ENCODE measurements around the gene ZNF521.

ZNF521 gene

DNA sequence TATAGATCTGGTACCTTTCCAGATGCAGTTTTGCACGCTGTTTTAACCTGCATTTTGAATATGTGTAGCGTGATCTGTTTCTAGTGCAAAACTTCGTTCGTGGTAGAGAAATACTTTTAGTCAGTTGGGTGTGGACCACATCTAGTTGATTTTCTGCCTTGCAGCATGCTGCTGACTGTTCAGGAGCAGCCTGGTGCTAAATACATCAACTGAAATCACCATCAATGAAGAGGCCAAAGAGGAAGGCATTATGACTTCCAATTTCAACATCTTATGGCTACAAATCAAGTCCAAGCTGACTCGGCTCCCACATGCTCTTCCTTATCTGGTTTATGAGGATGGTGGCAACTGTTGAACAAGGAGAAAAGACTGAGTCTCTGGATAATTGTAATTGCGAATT, 298.5 kb downstream of the ZNF521 start:
- TF ChIP-seq, protein P1, sequence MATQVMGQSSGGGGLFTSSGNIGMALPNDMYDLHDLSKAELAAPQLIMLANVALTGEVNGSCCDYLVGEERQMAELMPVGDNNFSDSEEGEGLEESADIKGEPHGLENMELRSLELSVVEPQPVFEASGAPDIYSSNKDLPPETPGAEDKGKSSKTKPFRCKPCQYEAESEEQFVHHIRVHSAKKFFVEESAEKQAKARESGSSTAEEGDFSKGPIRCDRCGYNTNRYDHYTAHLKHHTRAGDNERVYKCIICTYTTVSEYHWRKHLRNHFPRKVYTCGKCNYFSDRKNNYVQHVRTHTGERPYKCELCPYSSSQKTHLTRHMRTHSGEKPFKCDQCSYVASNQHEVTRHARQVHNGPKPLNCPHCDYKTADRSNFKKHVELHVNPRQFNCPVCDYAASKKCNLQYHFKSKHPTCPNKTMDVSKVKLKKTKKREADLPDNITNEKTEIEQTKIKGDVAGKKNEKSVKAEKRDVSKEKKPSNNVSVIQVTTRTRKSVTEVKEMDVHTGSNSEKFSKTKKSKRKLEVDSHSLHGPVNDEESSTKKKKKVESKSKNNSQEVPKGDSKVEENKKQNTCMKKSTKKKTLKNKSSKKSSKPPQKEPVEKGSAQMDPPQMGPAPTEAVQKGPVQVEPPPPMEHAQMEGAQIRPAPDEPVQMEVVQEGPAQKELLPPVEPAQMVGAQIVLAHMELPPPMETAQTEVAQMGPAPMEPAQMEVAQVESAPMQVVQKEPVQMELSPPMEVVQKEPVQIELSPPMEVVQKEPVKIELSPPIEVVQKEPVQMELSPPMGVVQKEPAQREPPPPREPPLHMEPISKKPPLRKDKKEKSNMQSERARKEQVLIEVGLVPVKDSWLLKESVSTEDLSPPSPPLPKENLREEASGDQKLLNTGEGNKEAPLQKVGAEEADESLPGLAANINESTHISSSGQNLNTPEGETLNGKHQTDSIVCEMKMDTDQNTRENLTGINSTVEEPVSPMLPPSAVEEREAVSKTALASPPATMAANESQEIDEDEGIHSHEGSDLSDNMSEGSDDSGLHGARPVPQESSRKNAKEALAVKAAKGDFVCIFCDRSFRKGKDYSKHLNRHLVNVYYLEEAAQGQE (IDR thresholded peaks at IDR 0.05; ENCODE audit: insufficient read depth in 1 of 2, low read depth in 2 of 2, low read length in 2 of 2), result no peak
- TF ChIP-seq POLR2AphosphoS5 (IDR thresholded peaks at IDR 0.05; ENCODE audit: low read depth, low read length) (no peak), TAF1 (IDR thresholded peaks at IDR 0.05; ENCODE audit: borderline replicate concordance, insufficient read depth, low read length) (no peak), SIN3A (IDR thresholded peaks at IDR 0.05; ENCODE audit: borderline replicate concordance, insufficient read depth, low read length) (no peak), FOXP2 (optimal IDR thresholded peaks at IDR 0.05; ENCODE audit: borderline replicate concordance, extremely low read depth, extremely low read length, insufficient read depth) (no peak)

DNA sequence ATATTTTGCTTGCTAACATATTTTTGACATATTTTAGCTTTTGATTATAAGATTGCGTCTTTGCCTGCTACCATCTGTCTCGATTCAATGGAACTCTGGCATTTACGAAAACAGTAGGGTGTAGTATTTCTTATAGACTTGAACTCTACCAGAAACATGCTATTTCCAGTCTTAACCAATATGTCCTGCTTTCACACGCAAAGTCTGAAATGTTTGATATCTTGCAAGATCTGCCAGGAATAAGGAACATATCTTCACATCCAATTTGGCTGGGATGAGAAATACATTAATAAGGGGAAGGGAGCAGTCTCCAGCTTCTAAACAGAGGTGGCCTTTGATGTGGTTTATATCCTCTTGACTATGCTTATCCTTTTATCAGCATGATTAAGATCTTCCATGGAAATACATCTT, 299.4 kb downstream of the ZNF521 start:
- TF ChIP-seq POLR2AphosphoS5 (IDR thresholded peaks at IDR 0.05; ENCODE audit: low read depth, low read length), result no peak
- TF ChIP-seq FOXP2 (optimal IDR thresholded peaks at IDR 0.05; ENCODE audit: borderline replicate concordance, extremely low read depth, extremely low read length, insufficient read depth), result no peak
- no peak for TF ChIP-seq TAF1 (IDR thresholded peaks at IDR 0.05; ENCODE audit: borderline replicate concordance, insufficient read depth, low read length)

DNA sequence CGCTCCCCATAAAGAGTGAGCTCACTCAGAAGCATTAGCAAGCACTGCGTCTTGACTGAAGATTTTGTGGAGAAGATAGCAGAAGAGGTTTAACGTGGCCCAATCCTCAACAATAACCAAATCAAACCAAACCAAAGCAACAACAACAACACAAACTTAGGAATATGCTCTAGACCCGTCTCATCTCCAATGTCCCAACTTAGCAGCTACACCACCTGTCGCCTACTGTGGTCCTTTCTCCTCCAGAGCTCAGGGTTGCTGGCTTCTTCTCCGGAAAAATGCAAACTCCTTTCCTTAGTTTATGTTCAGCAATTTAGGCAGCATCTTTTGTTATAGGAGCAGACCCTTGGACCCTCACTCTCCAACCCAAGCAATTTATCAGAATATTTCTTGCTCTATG, 301.4 kb downstream of the ZNF521 start:
- no peak for TF ChIP-seq POLR2AphosphoS5 (IDR thresholded peaks at IDR 0.05; ENCODE audit: low read depth, low read length)
- no peak for TF ChIP-seq SIN3A (IDR thresholded peaks at IDR 0.05; ENCODE audit: borderline replicate concordance, insufficient read depth, low read length)
- TF ChIP-seq, protein P1 (IDR thresholded peaks at IDR 0.05; ENCODE audit: insufficient read depth in 1 of 2, low read depth in 2 of 2, low read length in 2 of 2), result no peak
- no peak for TF ChIP-seq TAF1 (IDR thresholded peaks at IDR 0.05; ENCODE audit: borderline replicate concordance, insufficient read depth, low read length)
- TF ChIP-seq FOXP2 (optimal IDR thresholded peaks at IDR 0.05; ENCODE audit: borderline replicate concordance, extremely low read depth, extremely low read length, insufficient read depth), result no peak

DNA sequence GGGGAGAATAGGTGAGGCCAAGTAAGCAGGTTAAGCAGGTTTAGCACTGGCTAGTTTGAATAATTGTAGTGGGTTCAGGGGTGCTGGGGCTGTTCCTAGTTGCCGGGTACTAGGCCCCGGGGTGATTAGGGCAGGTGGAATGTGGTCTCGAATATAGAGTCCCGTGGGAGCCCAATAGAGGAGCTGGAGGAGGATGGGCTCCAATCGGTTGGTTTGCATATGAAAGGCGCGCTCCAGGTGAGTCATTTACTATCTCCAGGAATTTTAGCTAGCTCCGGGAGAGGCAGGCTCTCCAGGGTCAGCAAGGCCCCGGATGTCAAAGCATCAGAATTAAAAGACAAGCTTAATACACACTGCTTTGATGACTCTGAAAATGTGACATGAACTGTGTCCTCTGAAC, 304.0 kb downstream of the ZNF521 start:
- TF ChIP-seq, protein P1 (IDR thresholded peaks at IDR 0.05; ENCODE audit: insufficient read depth in 1 of 2, low read depth in 2 of 2, low read length in 2 of 2), result no peak
- TF ChIP-seq TAF1 (IDR thresholded peaks at IDR 0.05; ENCODE audit: borderline replicate concordance, insufficient read depth, low read length) (no peak), POLR2AphosphoS5 (IDR thresholded peaks at IDR 0.05; ENCODE audit: low read depth, low read length) (no peak), FOXP2 (optimal IDR thresholded peaks at IDR 0.05; ENCODE audit: borderline replicate concordance, extremely low read depth, extremely low read length, insufficient read depth) (no peak), SIN3A (IDR thresholded peaks at IDR 0.05; ENCODE audit: borderline replicate concordance, insufficient read depth, low read length) (no peak)

DNA sequence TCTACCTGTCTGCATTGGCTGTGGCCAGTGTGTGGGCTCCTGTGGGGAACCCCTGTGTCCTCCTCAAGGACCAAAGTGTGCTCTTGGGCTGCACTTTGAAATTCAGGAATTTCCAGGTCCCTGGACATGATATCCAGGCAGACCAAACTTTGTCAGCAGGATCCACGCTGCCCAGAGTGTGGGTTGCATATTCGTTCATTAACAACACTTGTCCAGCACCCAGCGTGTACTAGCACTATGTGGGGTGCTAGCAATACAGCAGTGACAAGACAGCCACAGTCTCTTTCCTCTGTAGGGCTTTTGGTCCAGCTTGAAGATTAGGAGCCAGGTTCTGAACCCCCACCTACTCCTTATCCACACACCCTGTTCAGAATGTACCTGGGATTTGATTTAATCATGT, 304.5 kb downstream of the ZNF521 start:
- TF ChIP-seq TAF1 (IDR thresholded peaks at IDR 0.05; ENCODE audit: borderline replicate concordance, insufficient read depth, low read length) (no peak), SIN3A (IDR thresholded peaks at IDR 0.05; ENCODE audit: borderline replicate concordance, insufficient read depth, low read length) (no peak), FOXP2 (optimal IDR thresholded peaks at IDR 0.05; ENCODE audit: borderline replicate concordance, extremely low read depth, extremely low read length, insufficient read depth) (no peak), POLR2AphosphoS5 (IDR thresholded peaks at IDR 0.05; ENCODE audit: low read depth, low read length) (no peak)
- TF ChIP-seq, protein P1 (IDR thresholded peaks at IDR 0.05; ENCODE audit: insufficient read depth in 1 of 2, low read depth in 2 of 2, low read length in 2 of 2), result no peak

All from PFSK-1 (cell line).